Measurements from ENCODE around the gene SPOUT1.
"Not testable (repeated sequence)": the region's sequence is repeated elsewhere in the genome, so short reads cannot be mapped to it uniquely, and the experiment has no call there.

SPOUT1 gene

DNA sequence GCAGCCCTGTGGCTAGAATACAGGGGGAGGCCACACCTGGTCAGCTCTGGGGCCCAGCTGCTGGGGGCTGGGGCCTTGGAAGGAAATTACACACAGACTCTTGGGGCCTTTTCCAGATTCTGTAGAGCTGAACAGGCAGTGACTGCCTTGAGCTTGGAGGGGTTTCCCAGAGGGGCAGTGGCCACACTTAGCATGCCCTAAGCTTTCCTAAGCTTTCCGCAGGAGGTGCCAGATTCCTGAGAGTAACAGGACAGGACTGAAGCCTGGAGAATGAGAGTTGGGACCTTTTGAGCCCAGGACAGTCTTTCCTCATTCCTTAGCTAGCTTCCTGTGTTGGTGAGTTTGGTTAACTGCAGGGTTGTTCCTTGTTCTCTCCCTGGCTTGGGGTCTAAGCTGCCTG lies 41.1 kb downstream of the SPOUT1 start:
- no peak overlapping the region for H3K4me3 ChIP-seq (ENCODE audit: low read depth, low read length)
- no peak for TF ChIP-seq CTCF (IDR thresholded peaks at IDR 0.05; ENCODE audit: borderline replicate concordance, insufficient read depth, low read depth, low read length)

DNA sequence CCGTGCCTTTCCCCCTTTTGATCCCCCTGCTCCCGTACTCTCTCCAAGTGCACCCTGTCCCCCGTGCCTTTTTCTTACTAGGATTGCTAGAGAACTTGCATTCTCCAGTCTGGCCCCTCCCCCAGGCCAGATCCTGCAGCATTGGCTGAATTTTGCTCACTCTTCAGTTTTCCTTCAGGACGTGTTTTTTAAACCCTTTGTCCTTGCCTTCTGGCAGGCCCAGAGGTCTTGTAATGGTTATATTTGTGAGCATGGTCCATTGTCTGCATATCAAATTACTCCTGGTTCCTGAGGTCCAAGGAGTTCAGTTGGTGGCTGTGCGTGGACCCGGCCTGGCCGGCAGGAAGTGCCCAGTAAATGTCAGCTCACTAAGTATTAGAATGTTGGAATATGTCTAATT lies 41.9 kb downstream of the SPOUT1 start:
- peak overlapping the region; percentile 99 for H3K4me3 ChIP-seq (ENCODE audit: low read depth, low read length)
- no peak for TF ChIP-seq CTCF (IDR thresholded peaks at IDR 0.05; ENCODE audit: borderline replicate concordance, insufficient read depth, low read depth, low read length)

- no peak for TF ChIP-seq CTCF (IDR thresholded peaks at IDR 0.05; ENCODE audit: borderline replicate concordance, insufficient read depth, low read depth, low read length)
Measured at GRCh38 chr9:128786681-128787601, 42.7 kb downstream of the SPOUT1 start, which contains the start of gene TBC1D13. TBC1D13 (plus strand) TSS chr9:128787253; CDS start chr9:128787354, 101 bp downstream.

GRCh38 chr9:128785427-128785826 lies 44.2 kb downstream of the SPOUT1 start:
- H3K4me3 ChIP-seq (ENCODE audit: low read depth, low read length) = no peak overlapping the region
- TF ChIP-seq CTCF (IDR thresholded peaks at IDR 0.05; ENCODE audit: borderline replicate concordance, insufficient read depth, low read depth, low read length) = no peak

More at GRCh38 chr9:128786681-128787601, 42.7 kb downstream of the SPOUT1 start, which contains the start of gene TBC1D13:
- peak within 1 kb of the TSS; percentile 99 for H3K4me3 ChIP-seq (ENCODE audit: low read depth, low read length)

DNA sequence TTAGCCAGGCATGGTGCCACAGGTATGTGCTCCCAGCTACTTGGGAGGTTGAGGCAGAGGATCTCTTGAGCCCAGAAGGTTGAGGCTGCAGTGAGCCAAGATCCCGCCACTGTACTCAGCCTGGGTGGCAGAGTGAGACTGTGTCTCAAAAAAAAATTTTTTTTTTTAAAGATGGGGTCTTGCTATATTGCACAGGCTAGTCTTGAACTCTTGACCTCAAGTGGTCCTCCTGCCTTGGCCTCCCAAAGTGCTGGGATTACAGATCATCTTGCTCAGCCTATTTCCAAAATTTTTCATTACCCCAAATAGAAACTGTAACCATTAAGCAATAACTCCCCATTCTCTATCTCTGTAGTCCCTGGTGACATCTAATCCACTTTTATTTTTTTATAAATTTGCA lies 46.9 kb downstream of the SPOUT1 start:
- TF ChIP-seq CTCF (IDR thresholded peaks at IDR 0.05; ENCODE audit: borderline replicate concordance, insufficient read depth, low read depth, low read length) = no peak
- no peak overlapping the region for H3K4me3 ChIP-seq (ENCODE audit: low read depth, low read length)

- TF ChIP-seq CTCF (IDR thresholded peaks at IDR 0.05; ENCODE audit: borderline replicate concordance, insufficient read depth, low read depth, low read length) = no peak
- no peak overlapping the region for H3K4me3 ChIP-seq (ENCODE audit: low read depth, low read length)
Measured at GRCh38 chr9:128781187-128782070, 48.2 kb downstream of the SPOUT1 start.

- not testable (repeated sequence) for H3K4me3 ChIP-seq (ENCODE audit: low read depth, low read length)
Measured at GRCh38 chr9:128780093-128780492, 49.5 kb downstream of the SPOUT1 start.

Measured in GM12875 (cell line).